Effector memory CD4-positive, alpha-beta T cell (primary cell): ENCODE measurements around the gene SLC23A2.

ENCODE experiments used
- DNase-seq, 3 donors: peaks; one replicate each; pipeline ENCODE4 v3.0.0-alpha.2; 2020
- H3K27ac ChIP-seq: 2 replicates; pipeline ENCODE4 v1.7.0; 2013; ENCODE audit warnings: mild to moderate bottlenecking, low read length, moderate library complexity; ENCODE audit not compliant: insufficient read depth, poor library complexity, severe bottlenecking
- H3K27me3 ChIP-seq: replicated peaks from 2 replicates; pipeline ENCODE4 v1.7.0; 2013; ENCODE audit warnings: mild to moderate bottlenecking, low read length; ENCODE audit not compliant: insufficient read depth, control insufficient read depth, poor library complexity, severe bottlenecking
- H3K36me3 ChIP-seq: 2 replicates; pipeline ENCODE4 v1.7.0; 2013; ENCODE audit warnings: mild to moderate bottlenecking, low read length, moderate library complexity; ENCODE audit not compliant: control insufficient read depth, insufficient read depth
- H3K4me1 ChIP-seq: 2 replicates; pipeline ENCODE4 v1.7.0; 2013; ENCODE audit warnings: low read length, mild to moderate bottlenecking; ENCODE audit not compliant: control insufficient read depth, insufficient read depth, poor library complexity, severe bottlenecking
- H3K4me3 ChIP-seq: 2 replicates; pipeline ENCODE4 v1.7.0; 2013; ENCODE audit warnings: low read length, low read depth, mild to moderate bottlenecking; ENCODE audit not compliant: insufficient read depth, poor library complexity, severe bottlenecking
- H3K9me3 ChIP-seq: 2 replicates; pipeline ENCODE4 v1.7.0; 2013; ENCODE audit warnings: mild to moderate bottlenecking, low read length, moderate library complexity; ENCODE audit not compliant: control insufficient read depth

Gene SLC23A2

DNA sequence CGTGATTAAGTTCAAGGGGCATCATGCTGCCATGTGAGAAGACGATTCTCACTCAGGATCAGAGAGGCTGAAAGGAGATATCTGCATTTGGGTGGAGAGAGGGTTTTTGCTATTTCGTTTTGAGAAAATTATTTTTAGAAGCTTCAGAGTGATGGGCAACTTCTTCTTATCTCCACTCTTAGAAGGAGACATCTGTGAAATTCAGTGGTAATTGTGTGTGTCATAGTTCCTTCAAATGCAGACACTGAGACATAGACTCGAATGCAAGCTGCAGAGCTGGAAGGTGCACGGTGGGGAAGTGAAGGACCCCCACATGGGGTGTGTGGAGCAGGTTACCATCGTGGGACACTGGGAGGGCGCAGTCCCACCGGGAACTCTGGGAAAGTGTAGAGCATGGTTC lies 162.8 kb downstream of the SLC23A2 start:
- H3K4me1 ChIP-seq: no peaks in the 10 kb centered on the region
- no peaks in the 10 kb centered on the region for H3K36me3 ChIP-seq
- no peak for DNase-seq
- no peak overlapping the region for H3K27ac ChIP-seq
- no peaks in the 10 kb centered on the region for H3K9me3 ChIP-seq
- H3K4me3 ChIP-seq: no peak overlapping the region
- H3K27me3 ChIP-seq: no peaks in the 10 kb centered on the region

DNA sequence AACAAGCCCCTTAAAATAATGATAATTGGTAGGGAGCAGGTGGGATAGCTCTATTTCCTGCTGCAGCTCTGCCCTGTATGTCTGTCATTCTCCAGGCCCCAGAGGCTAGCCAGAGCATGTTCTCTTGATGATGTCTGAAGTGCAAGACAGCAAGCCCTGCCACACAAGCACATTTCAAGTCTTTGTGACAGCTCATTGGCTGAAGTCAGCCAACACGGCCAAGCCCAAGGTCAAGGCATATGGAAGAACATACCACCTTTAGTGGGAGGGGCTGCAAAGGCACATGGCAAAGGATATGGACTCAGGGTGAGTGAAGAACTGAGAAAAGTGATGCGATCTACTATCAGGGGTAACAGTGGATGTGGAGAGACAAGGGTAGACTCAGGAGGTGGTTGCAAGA lies 163.6 kb downstream of the SLC23A2 start:
- no peak for DNase-seq
- no peaks in the 10 kb centered on the region for H3K27me3 ChIP-seq
- H3K36me3 ChIP-seq: no peaks in the 10 kb centered on the region
- H3K4me3 ChIP-seq: no peak overlapping the region
- H3K27ac ChIP-seq: no peak overlapping the region
- no peaks in the 10 kb centered on the region for H3K4me1 ChIP-seq
- no peaks in the 10 kb centered on the region for H3K9me3 ChIP-seq

DNA sequence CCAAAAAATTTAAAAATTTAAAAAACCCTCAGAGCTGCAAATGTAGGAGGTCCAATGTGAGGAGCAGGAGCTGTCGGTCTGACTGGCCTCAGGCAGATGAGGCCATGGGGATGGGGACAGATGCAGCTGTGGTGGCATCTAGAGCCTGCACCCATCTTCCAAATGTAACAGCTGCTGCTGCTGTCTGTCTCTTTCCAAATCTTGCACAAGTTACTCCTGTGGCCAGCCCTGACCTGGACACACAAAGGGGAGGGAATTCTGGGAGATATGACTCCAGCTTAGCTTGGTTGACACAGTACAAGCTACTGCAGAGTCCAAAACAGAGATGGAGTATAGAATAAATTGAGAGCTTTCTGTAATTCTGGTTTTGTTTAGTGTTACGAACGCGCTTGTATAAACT lies 164.4 kb downstream of the SLC23A2 start:
- Histone ChIP-seq H3K9me3 (no peaks in the 10 kb centered on the region), H3K4me3 (no peak overlapping the region), H3K4me1 (no peaks in the 10 kb centered on the region), H3K27ac (no peak overlapping the region), H3K27me3 (no peaks in the 10 kb centered on the region), H3K36me3 (no peaks in the 10 kb centered on the region)
- DNase-seq: no peak

- Histone ChIP-seq H3K36me3 (no peaks in the 10 kb centered on the region), H3K27ac (no peak overlapping the region), H3K4me3 (no peak overlapping the region), H3K9me3 (no peaks in the 10 kb centered on the region), H3K4me1 (no peaks in the 10 kb centered on the region), H3K27me3 (no peaks in the 10 kb centered on the region)
- no peak for DNase-seq
Observed at GRCh38 chr20:4836473-4836872, 164.8 kb downstream of the SLC23A2 start.

DNA sequence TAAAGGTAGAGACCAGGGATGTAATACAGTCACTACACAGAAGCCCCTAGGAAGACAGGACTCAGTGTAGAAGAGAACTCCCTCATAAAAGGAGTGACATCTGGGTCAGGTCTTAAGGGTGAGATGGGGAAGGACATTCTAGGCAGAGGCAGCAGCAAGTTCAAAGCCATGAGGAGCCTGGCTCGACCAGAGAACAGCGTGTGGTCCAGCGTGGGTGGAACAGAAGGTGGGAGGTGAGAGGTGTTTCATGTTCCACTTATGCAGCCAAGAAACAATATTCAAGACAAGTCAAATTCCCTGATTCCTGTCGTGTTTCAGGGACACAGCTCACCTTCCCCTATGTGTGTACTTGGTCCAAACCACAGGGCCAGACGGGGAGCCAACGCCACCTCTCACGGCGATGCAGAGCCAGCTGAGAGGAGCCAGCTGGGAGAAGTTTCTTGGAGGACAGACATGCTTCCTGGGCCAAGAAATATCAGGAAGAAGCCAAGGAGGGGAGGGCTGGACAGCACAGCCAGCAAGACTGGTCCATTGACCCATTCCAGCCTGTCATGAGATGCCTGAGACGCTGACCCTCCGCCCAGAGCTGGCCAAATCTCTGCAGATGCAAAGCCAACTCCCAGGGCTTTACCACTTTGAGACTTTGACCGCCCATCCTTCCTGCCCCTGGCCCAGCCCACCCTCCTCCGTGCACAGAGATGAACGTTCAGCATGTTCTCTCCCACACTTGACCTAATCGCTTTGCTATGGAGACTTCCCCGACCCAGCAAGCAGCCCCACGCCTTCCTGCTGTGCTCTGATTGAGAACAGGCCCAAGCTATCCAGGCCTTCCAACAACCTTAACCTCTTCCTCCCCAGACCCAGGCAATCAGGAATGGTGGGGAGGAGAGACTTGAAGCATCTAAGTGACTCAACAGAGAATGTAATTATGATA lies 165.8 kb downstream of the SLC23A2 start:
- Histone ChIP-seq H3K27ac (no peak overlapping the region), H3K4me3 (no peak overlapping the region), H3K9me3 (no peaks in the 10 kb centered on the region), H3K36me3 (no peaks in the 10 kb centered on the region), H3K27me3 (no peaks in the 10 kb centered on the region), H3K4me1 (no peaks in the 10 kb centered on the region)
- no peak for DNase-seq

DNA sequence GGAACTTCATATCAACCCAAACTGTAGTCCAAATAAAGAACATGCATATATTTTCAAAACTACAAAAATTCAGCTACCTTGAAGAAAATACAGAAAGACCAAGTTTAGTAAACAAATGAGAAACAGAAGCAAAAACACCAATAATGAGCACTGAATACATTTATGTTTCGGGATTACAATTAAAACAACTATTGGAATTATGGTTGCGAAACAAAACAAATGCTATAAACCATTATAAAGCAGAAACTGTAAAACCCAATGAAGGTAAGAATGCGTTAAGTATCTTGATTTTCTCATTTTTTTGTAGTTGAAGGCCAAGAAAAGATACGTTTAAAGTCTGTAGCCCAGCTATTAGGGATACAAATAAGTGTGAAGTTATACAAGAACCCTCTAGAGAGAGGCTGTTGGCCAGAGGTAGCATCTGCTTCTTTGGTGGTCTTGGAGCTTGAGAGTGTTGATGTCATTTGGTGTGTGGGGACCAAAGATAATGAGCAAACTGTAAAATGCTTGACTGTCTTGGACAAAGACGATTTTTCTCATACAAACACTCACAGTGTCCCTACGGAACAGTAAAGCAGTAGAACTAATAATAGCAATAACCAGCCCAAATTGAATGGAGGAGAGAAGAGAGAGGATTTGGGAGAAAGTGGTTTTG lies 168.1 kb downstream of the SLC23A2 start:
- no peak overlapping the region for H3K27ac ChIP-seq
- no peaks in the 10 kb centered on the region for H3K4me1 ChIP-seq
- no peak for DNase-seq
- H3K36me3 ChIP-seq: no peaks in the 10 kb centered on the region
- no peak overlapping the region for H3K4me3 ChIP-seq
- no peaks in the 10 kb centered on the region for H3K9me3 ChIP-seq
- no peaks in the 10 kb centered on the region for H3K27me3 ChIP-seq

- no peaks in the 10 kb centered on the region for H3K9me3 ChIP-seq
Observed at GRCh38 chr20:4832469-4832868, 168.8 kb downstream of the SLC23A2 start.

GRCh38 chr20:4830696-4831095 lies 170.6 kb downstream of the SLC23A2 start:
- Histone ChIP-seq H3K4me1 (no peaks in the 10 kb centered on the region), H3K36me3 (no peaks in the 10 kb centered on the region), H3K9me3 (no peaks in the 10 kb centered on the region), H3K27me3 (no peaks in the 10 kb centered on the region), H3K4me3 (no peak overlapping the region), H3K27ac (no peak overlapping the region)
- DNase-seq: no peak

More at GRCh38 chr20:4832469-4832868, 168.8 kb downstream of the SLC23A2 start:
- H3K27ac ChIP-seq: no peak overlapping the region
- H3K27me3 ChIP-seq: no peaks in the 10 kb centered on the region
- no peak overlapping the region for H3K4me3 ChIP-seq
- H3K4me1 ChIP-seq: no peaks in the 10 kb centered on the region
- no peak for DNase-seq
- H3K36me3 ChIP-seq: no peaks in the 10 kb centered on the region

DNA sequence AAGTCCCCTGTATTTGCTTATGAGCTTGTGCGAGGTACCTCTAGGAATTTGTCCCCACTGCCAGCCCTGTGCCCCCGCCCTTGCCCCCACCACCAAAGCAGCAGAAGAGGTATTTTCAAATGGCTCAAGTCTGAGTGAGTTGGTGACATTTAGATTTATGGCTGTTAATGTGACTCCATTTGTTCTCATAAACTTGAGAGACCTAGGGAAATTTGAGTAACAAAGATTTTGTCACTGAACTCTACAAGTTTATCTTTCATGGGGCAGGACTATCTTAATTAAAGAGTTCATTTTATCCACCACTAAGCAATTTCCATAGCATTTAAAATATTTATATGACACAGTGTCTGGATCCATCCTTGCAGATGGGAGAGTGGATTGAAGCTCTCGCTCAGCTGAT lies 171.1 kb downstream of the SLC23A2 start:
- no peaks in the 10 kb centered on the region for H3K9me3 ChIP-seq
- no peak overlapping the region for H3K27ac ChIP-seq
- DNase-seq: no peak
- no peaks in the 10 kb centered on the region for H3K27me3 ChIP-seq
- no peaks in the 10 kb centered on the region for H3K4me1 ChIP-seq
- H3K36me3 ChIP-seq: no peaks in the 10 kb centered on the region
- no peak overlapping the region for H3K4me3 ChIP-seq

- no peaks in the 10 kb centered on the region for H3K9me3 ChIP-seq
- no peak for DNase-seq
- H3K4me1 ChIP-seq: no peaks in the 10 kb centered on the region
- H3K27me3 ChIP-seq: no peaks in the 10 kb centered on the region
- no peak overlapping the region for H3K27ac ChIP-seq
- no peak overlapping the region for H3K4me3 ChIP-seq
- H3K36me3 ChIP-seq: no peaks in the 10 kb centered on the region
Observed at GRCh38 chr20:4829514-4830215, 171.6 kb downstream of the SLC23A2 start.
